Midbrain (tissue), 1 donor: ENCODE data around the gene ZSCAN26.
A peak's percentile ranks its signal among the peaks of the same experiment; 100 is the strongest.
"Not testable (repeated sequence)": the region's sequence is repeated elsewhere in the genome, so short reads cannot be mapped to it uniquely, and the experiment has no call there.

ENCODE experiments used
- DNase-seq: peaks from one replicate; lab custom pipeline; 2025; lab: John Stamatoyannopoulos, UW

ZSCAN26 gene

DNA sequence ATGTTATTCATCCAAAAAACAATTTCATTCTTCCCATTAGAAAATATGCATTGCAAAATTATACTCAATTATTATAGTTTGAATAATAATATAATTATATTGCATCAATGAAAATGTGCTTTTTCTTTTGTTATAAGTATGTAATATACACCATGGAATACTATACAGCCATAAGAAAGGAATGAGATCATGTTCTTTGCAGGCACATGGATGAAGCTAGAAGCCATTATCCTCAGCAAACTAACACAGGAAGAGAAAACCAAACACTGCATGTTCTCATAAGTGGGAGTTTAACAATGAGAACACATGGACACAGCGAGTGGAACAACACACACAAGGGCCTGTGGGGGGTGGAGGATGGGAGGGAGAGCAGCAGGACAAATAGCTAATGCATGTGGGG lies 9.9 kb upstream of the ZSCAN26 start:
- DNase-seq = no peak

DNA sequence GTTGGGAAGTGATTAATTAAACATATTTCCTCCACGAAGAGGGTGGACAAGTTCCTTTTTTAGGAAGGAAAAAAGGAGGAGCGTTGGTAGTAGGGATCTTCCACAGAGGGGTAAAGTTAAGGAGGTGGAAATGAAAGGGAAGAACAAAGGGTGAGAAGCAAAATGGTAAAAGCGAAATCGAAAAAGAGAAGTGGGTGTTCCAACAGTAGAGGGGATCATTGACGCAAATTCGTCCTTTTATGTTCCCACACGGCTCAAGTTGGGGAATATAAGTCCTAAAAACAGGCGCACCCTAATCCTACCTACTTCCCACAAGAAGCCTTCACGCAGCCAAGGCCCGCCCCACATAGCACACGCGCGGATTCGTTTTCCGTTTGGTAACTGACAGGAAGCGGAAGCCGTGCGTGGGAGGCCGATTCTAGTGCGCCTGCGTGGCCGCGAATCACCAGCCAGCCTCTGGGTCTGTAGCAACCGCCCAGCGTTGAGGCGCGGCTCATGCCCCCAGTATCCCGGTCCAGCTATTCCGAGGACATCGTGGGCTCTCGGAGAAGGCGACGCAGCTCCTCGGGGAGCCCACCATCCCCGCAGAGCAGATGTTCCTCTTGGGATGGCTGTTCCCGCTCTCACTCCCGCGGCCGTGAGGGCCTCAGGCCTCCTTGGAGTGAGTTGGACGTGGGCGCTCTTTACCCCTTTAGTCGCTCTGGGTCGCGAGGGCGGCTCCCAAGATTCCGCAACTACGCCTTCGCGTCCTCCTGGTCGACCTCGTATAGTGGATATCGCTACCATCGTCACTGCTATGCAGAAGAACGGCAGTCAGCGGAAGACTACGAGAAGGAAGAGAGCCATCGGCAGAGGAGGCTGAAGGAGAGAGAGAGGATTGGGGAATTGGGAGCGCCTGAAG lies 7.8 kb upstream of the ZSCAN26 start, which contains the start of gene NKAPL:
Gene NKAPL, plus strand, starts transcription at position 421 of the 901 bp plus-strand sequence. Its CDS starts 75 bp downstream, at position 496.
- DNase-seq = peak; percentile 71

- no peak for DNase-seq
Measured at GRCh38 chr6:28263922-28264321, 3.0 kb upstream of the ZSCAN26 start.

GRCh38 chr6:28264834-28265401 lies 2.0 kb upstream of the ZSCAN26 start:
- DNase-seq = no peak

DNA sequence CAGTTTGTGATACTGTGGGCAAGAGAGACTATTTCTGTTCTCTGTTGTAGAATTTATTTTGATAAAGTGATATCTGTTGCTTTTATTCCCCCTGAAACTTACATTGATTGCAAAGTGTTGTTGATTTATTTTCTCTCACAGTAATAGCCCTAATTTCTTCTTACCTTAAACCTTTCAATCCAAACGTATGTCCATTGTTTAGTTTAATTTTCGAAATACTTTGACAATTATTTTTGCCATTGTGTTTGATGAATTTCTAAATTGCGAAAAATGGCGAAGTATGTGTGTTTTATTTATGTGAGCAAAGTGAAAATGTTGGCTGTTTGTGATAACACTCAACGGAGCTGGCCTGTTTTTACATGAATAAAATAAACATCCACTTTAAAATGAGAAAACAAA lies 381 bp upstream of the ZSCAN26 start:
- no peak for DNase-seq

DNA sequence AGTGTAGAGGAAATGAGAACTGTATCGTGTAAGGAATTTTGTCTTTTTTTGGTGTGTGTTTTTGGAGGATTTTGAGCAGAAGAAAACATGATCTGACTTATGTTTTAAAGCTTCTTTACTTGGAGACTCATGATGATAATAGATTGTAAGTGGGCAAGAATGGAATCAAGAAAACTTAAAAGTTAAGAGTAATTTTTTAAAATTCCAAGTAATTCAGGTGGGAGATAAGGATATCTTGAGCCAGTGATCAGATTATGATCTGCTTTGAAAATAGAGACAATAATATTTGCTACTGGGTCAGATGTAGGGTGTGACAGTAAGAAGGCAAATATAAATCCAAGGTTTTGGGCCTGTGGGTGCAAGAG lies 734 bp downstream of the ZSCAN26 start:
- DNase-seq = no peak

- DNase-seq = no peak
Measured at GRCh38 chr6:28269492-28269891, 2.5 kb downstream of the ZSCAN26 start.

DNA sequence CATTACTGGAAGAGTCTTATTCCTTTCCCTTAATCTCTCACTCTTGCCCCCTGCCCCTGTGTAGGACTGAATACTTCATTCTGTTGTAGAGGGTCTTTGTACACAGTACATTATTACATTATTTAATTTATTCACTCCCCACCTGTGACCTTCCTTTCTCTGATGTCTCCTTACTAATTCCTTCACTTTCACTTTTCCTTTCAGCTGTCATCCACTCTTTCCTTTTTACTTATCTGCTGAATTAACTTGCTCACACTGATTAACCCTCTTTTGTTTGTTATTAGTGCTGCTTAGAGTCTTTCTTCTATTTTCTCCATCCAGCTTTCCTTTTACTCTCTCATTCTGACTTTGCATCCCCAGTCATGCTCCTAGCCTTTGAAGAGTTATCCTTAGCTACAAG lies 7.9 kb downstream of the ZSCAN26 start:
- DNase-seq = no peak

- DNase-seq = no peak
Measured at GRCh38 chr6:28277746-28278145, 10.8 kb downstream of the ZSCAN26 start.

DNA sequence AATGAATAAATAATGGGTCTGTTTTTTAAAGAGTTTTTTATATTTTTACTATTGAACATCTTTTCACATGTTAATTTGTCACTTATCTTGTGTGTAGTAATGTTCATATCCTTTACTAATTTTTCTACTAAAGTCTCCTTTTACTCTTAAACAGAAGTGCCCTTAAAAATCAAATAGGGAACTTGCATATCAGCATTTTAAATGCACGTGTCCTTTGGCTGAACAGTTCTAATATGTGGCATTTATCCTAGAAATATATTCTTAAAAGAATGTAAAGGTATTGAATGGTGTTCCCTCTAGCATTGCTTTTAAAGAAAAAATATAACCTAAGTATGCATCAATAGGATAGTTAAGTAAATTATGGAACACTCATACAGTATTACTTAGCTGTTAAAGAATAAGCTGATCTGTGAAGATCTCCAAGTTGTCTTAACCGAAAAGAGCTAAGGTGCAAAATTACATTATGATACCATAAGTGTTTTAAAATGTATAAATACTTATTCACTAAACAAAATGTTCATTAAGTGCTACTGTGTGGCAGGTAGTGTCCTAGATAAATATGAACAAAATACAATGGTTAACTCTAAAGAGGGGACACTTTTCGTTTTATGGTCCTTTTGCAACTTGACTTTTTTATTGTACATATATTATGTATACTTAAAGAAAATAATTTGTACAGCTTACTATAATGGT lies 13.8 kb downstream of the ZSCAN26 start:
- no peak for DNase-seq

GRCh38 chr6:28281288-28282064 lies 14.5 kb downstream of the ZSCAN26 start, which contains the start of gene PGBD1:
TSS of gene PGBD1 (plus strand) at chr6:28281572. CDS start at chr6:28283814, 2,242 bp downstream.
- peak; percentile 53 for DNase-seq

GRCh38 chr6:28282926-28283325 lies 16.0 kb downstream of the ZSCAN26 start:
- DNase-seq = no peak

DNA sequence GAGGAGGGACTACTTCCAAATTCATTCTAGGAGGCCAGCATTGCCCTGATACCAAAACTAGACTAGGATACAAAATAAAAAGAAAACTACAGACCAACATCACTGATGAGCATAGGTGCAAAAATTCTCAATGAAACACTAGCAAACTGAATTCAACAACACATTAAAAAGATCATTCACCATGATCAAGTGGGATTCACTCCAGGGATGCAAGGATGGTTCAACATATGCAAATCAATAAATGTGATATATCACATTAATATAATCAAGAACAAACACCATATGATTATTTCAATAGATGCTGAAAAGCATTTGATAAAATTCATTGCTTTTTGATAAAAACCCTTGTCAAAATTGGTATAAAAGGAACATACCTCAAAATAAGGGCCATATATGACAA lies 24.6 kb downstream of the ZSCAN26 start:
- DNase-seq = no peak

- no peak for DNase-seq
Measured at GRCh38 chr6:28295326-28295725, 28.4 kb downstream of the ZSCAN26 start.

- no peak for DNase-seq
Measured at GRCh38 chr6:28296520-28297060, 29.6 kb downstream of the ZSCAN26 start.

GRCh38 chr6:28303570-28303969 lies 36.6 kb downstream of the ZSCAN26 start:
- no peak for DNase-seq

DNA sequence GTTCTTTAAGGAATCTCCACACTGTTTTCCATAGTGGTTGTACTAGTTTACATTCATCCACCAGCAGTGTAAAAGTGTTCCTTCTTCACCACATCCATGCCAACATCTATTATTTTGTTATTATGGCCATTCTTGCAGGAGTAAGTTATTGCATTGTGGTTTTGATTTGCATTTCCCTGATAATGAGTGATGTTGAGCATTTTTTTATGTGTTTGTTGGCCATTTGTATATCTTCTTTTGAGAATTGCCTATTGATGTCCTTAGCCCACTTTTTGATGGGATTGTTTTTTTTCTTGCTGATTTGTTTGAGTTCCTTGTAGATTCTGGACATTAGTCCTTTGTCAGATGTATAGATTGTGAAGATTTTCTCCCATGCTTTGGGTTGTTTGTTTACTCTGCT lies 39.4 kb downstream of the ZSCAN26 start:
- not testable (repeated sequence) for DNase-seq

GRCh38 chr6:28311139-28311823 lies 44.3 kb downstream of the ZSCAN26 start:
- DNase-seq = no peak

DNA sequence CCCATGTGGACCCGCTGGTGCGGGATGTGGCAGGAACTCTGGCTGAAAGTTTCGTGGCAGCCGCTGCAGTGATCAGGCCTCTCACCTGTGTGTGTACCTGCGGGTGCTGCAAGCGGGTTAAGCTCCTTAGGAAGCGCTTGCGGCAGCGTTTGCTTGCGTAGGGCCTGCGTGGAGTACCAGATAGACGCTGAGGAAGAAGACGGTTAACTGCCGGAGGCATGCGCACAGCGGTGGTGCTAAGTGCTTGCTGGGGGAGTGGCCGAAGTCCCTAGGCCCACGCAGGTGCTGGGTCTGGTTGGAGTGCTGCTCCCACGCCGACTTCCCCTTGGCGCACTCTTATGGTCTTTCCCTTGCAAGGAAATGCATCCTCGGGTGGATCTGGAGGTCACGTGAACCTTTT lies 46.0 kb downstream of the ZSCAN26 start:
- no peak for DNase-seq

DNA sequence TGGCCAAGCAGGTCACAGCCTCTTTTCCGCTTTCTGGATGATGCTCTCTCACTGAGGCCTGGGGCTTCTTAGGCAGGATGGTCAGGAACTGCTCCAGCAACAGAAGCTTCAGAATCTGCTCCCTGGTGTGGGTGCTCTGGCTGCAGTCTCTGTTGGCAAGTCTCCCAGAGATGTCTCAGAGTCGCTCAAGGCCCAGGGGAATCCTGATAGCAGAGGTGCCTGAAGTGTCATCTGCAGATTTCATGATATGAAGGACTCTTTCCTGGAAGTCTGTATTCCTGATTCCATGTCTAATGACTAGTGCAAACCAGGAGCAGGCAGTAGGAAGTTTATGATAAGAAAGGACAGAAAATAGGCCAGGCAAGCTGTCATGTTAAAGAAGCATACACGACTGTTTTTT lies 48.7 kb downstream of the ZSCAN26 start:
- no peak for DNase-seq

- DNase-seq = not testable (repeated sequence)
Measured at GRCh38 chr6:28317866-28318265, 50.9 kb downstream of the ZSCAN26 start.
